Neuronal stem cell (in vitro differentiated cells): ENCODE data around the gene CYP2C8.
"Not testable (repeated sequence)": the region's sequence is repeated elsewhere in the genome, so short reads cannot be mapped to it uniquely, and the experiment has no call there.

ENCODE experiments used
- DNase-seq: peaks from one replicate; pipeline ENCODE4 v3.0.0-alpha.2; 2013; ENCODE audit warnings: low spot score
- H2AFZ ChIP-seq: one replicate; pipeline ENCODE4 v1.6.1; 2013; ENCODE audit warnings: mild to moderate bottlenecking, low read length, inconsistent platforms
- H2AK5ac ChIP-seq: 2 replicates; pipeline ENCODE4 v1.6.1; 2013; ENCODE audit warnings: low read depth, mild to moderate bottlenecking, inconsistent platforms, low read length, moderate library complexity, mixed read lengths
- H2BK120ac ChIP-seq: 2 replicates; pipeline ENCODE4 v1.6.1; 2013; ENCODE audit warnings: low read depth, mild to moderate bottlenecking, inconsistent platforms, low read length, moderate library complexity, mixed read lengths
- H2BK12ac ChIP-seq: one replicate; pipeline ENCODE4 v1.6.1; 2013; ENCODE audit warnings: low read length, inconsistent platforms
- H2BK15ac ChIP-seq: 2 replicates; pipeline ENCODE4 v1.6.1; 2013; ENCODE audit warnings: mild to moderate bottlenecking, low read length, inconsistent platforms, mixed read lengths
- H2BK5ac ChIP-seq: one replicate; pipeline ENCODE4 v1.6.1; 2013; ENCODE audit warnings: inconsistent platforms, mild to moderate bottlenecking, low read length, moderate library complexity
- H3K14ac ChIP-seq: one replicate; pipeline ENCODE4 v1.6.1; 2013; ENCODE audit warnings: low read length, inconsistent platforms
- H3K18ac ChIP-seq: 2 replicates; pipeline ENCODE4 v1.6.1; 2013; ENCODE audit warnings: low read length, inconsistent platforms
- H3K23ac ChIP-seq: 2 replicates; pipeline ENCODE4 v1.6.1; 2013; ENCODE audit warnings: low read depth, mild to moderate bottlenecking, mixed read lengths, low read length, inconsistent platforms; ENCODE audit not compliant: poor library complexity
- H3K27ac ChIP-seq: replicated peaks from 3 replicates; pipeline ENCODE4 v1.5.1; 2013; ENCODE audit warnings: low read length, inconsistent platforms
- H3K27me3 ChIP-seq, 3 experiments: 2 replicates each; pipeline ENCODE4 v1.6.1; 2013; ENCODE audit warnings: low read length in 3 of 3, mild to moderate bottlenecking in 2 of 3, inconsistent platforms in 1 of 3, low read depth in 1 of 3, mixed read lengths in 1 of 3, moderate library complexity in 1 of 3; ENCODE audit not compliant: control insufficient read depth in 3 of 3, insufficient read depth in 3 of 3
- H3K36me3 ChIP-seq, 2 donors: replicated peaks in 1 of 2; 2 replicates each; pipeline ENCODE4 v1.6.1; 2013; ENCODE audit warnings: low read length in 2 of 2; ENCODE audit not compliant: control insufficient read depth in 2 of 2, insufficient read depth in 2 of 2
- H3K4ac ChIP-seq: 2 replicates; pipeline ENCODE4 v1.6.1; 2013; ENCODE audit warnings: inconsistent platforms, mild to moderate bottlenecking, low read length, moderate library complexity
- H3K4me1 ChIP-seq, 2 donors: 1 replicate in 1 of 2; 2 replicates in 1 of 2; pipeline ENCODE4 v1.6.1; 2013; ENCODE audit warnings: low read length in 2 of 2, low read depth in 1 of 2; ENCODE audit not compliant: control insufficient read depth in 2 of 2, insufficient read depth in 1 of 2
- H3K4me2 ChIP-seq: one replicate; pipeline ENCODE4 v1.6.1; 2013; ENCODE audit warnings: mild to moderate bottlenecking, low read length, inconsistent platforms; ENCODE audit not compliant: insufficient read depth, poor library complexity, severe bottlenecking
- H3K4me3 ChIP-seq, 2 donors: 2 replicates each; pipeline ENCODE4 v1.5.1; 2013; ENCODE audit warnings: low read length in 2 of 2, mild to moderate bottlenecking in 2 of 2, inconsistent platforms in 1 of 2, moderate library complexity in 1 of 2
- H3K79me1 ChIP-seq: one replicate; pipeline ENCODE4 v1.6.1; 2013; ENCODE audit warnings: low read depth, mild to moderate bottlenecking, inconsistent platforms, low read length, moderate library complexity
- H3K9ac ChIP-seq: one replicate; pipeline ENCODE4 v1.6.1; 2013; ENCODE audit warnings: mild to moderate bottlenecking, low read depth, low read length, inconsistent platforms; ENCODE audit not compliant: poor library complexity
- H3K9me3 ChIP-seq, 2 donors: replicated peaks in 1 of 2; 2 replicates each; pipeline versions ENCODE3 to v1.6.1; 2013; ENCODE audit warnings: low read length in 2 of 2, mild to moderate bottlenecking in 2 of 2, inconsistent platforms in 1 of 2, low read depth in 1 of 2, mixed read lengths in 1 of 2, moderate library complexity in 1 of 2; ENCODE audit not compliant: control insufficient read depth in 2 of 2, insufficient read depth in 1 of 2
- H4K8ac ChIP-seq: one replicate; pipeline ENCODE4 v1.6.1; 2013; ENCODE audit warnings: low read depth, mild to moderate bottlenecking, inconsistent platforms, low read length, moderate library complexity
- H4K91ac ChIP-seq: one replicate; pipeline ENCODE4 v1.6.1; 2013; ENCODE audit warnings: low read length, low read depth, mild to moderate bottlenecking, inconsistent platforms; ENCODE audit not compliant: poor library complexity
- WGBS, 2 donors: extraction: QIAGEN DNeasy Blood & Tissue Kit; methylation state at CpG; one replicate each; pipeline ENCODE4 v1.1.7; 2013; ENCODE audit warnings: missing lambda C conversion rate in 2 of 2, mixed read lengths in 1 of 2; ENCODE audit not compliant: insufficient read length in 2 of 2, insufficient replicate concordance in 1 of 2; ENCODE audit errors: extremely low coverage in 2 of 2; 5-methylcytosine and 5-hydroxymethylcytosine counted together

CYP2C8 gene

GRCh38 chr10:95096143-95096542 is 26.8 kb upstream of the CYP2C8 start:
- Histone ChIP-seq H3K36me3 (no peaks in the 10 kb centered on the region), H3K4me1 (no peaks in the 10 kb centered on the region), H3K9ac (no peak overlapping the region), H3K27me3 (no peaks in the 10 kb centered on the region), H3K23ac (no peak overlapping the region), H2BK120ac (no peak overlapping the region), H3K4ac (no peak overlapping the region), H3K27ac (no peak overlapping the region), H3K14ac (no peak overlapping the region), H2AFZ (no peak overlapping the region), H2BK12ac (no peak overlapping the region), H2BK15ac (no peak overlapping the region), H4K91ac (no peak overlapping the region), H3K4me3 (no peak overlapping the region), H2BK5ac (no peak overlapping the region), H3K4me2 (no peak overlapping the region), H3K18ac (no peak overlapping the region), H3K79me1 (no peaks in the 10 kb centered on the region), H3K9me3 (no peaks in the 10 kb centered on the region), H2AK5ac (no peak overlapping the region), H4K8ac (no peak overlapping the region)
- DNase-seq, result no peak
- no CpG with 5 or more reads among the region's 1 CpG for WGBS, 2 donors

GRCh38 chr10:95079626-95080025 is 10.3 kb upstream of the CYP2C8 start:
- not testable (repeated sequence) for H4K8ac ChIP-seq, DNase-seq, H3K18ac ChIP-seq, H2BK120ac ChIP-seq, H2BK15ac ChIP-seq, H2AFZ ChIP-seq, H3K9me3 ChIP-seq, H3K27ac ChIP-seq, H3K4me1 ChIP-seq, H3K4me3 ChIP-seq, H3K4me2 ChIP-seq, H3K4ac ChIP-seq, H3K9ac ChIP-seq, H2BK12ac ChIP-seq, H4K91ac ChIP-seq, H2AK5ac ChIP-seq, H3K36me3 ChIP-seq, H3K14ac ChIP-seq, H3K27me3 ChIP-seq, H3K23ac ChIP-seq, H3K79me1 ChIP-seq, H2BK5ac ChIP-seq
- no CpG with 5 or more reads among the region's 5 CpGs for WGBS, 2 donors

GRCh38 chr10:95077556-95077955 is 8.3 kb upstream of the CYP2C8 start:
- H2AK5ac ChIP-seq, result no peak overlapping the region

GRCh38 chr10:95071107-95071660 is 1.9 kb upstream of the CYP2C8 start:
- H3K18ac ChIP-seq, result no peak overlapping the region
- no peak overlapping the region for H2AFZ ChIP-seq
- H2AK5ac ChIP-seq, result no peak overlapping the region
- H3K9ac ChIP-seq, result no peak overlapping the region
- no peak overlapping the region for H3K27ac ChIP-seq
- no peaks in the 10 kb centered on the region for H3K79me1 ChIP-seq
- DNase-seq, result no peak
- no peak overlapping the region for H3K4ac ChIP-seq
- H3K23ac ChIP-seq, result no peak overlapping the region
- no peak overlapping the region for H2BK120ac ChIP-seq
- H3K36me3 ChIP-seq, result no peaks in the 10 kb centered on the region
- H2BK15ac ChIP-seq, result no peak overlapping the region
- no peak overlapping the region for H3K14ac ChIP-seq
- WGBS, 2 donors, result no CpG with 5 or more reads among the region's 3 CpGs
- H2BK12ac ChIP-seq, result no peak overlapping the region
- no peak overlapping the region for H3K4me3 ChIP-seq
- no peak overlapping the region for H2BK5ac ChIP-seq
- no peaks in the 10 kb centered on the region for H3K4me1 ChIP-seq
- H3K27me3 ChIP-seq, result no peaks in the 10 kb centered on the region
- no peak overlapping the region for H3K4me2 ChIP-seq
- H3K9me3 ChIP-seq, result no peaks in the 10 kb centered on the region
- no peak overlapping the region for H4K91ac ChIP-seq
- no peak overlapping the region for H4K8ac ChIP-seq

More at GRCh38 chr10:95077556-95077955, 8.3 kb upstream of the CYP2C8 start:
- Histone ChIP-seq H2BK120ac (no peak overlapping the region), H3K27me3 (no peaks in the 10 kb centered on the region), H4K8ac (no peak overlapping the region), H2BK12ac (no peak overlapping the region), H3K4me3 (no peak overlapping the region), H4K91ac (no peak overlapping the region), H2BK15ac (no peak overlapping the region), H2BK5ac (no peak overlapping the region), H3K4me2 (no peak overlapping the region), H3K27ac (no peak overlapping the region), H2AFZ (no peak overlapping the region), H3K14ac (no peak overlapping the region), H3K9me3 (no peaks in the 10 kb centered on the region), H3K4ac (no peak overlapping the region), H3K18ac (no peak overlapping the region), H3K4me1 (no peaks in the 10 kb centered on the region), H3K9ac (no peak overlapping the region), H3K23ac (no peak overlapping the region), H3K79me1 (no peaks in the 10 kb centered on the region), H3K36me3 (no peaks in the 10 kb centered on the region)
- DNase-seq, result no peak
